WTC11 (cell line): Measurements from ENCODE around the gene NAA20. TPM values are rescaled to one million over a fixed set of nuclear protein-coding genes. Genes with fewer than 3 reads are reported as not detected.

Source experiments
- ESRRA ChIP-seq: sonication (generic); formaldehyde crosslinking; IDR thresholded peaks from 2 replicates; pipeline ENCODE4 v1.8.1; 2022; ENCODE audit warnings: mild to moderate bottlenecking, missing genetic modification reagents, borderline replicate concordance
- ETV6 ChIP-seq: sonication (generic); formaldehyde crosslinking; IDR thresholded peaks from 2 replicates; pipeline ENCODE4 v1.8.1; 2022; ENCODE audit warnings: mild to moderate bottlenecking, missing genetic modification reagents
- FOXK1 ChIP-seq: sonication (generic); formaldehyde crosslinking; IDR thresholded peaks from 2 replicates; pipeline ENCODE4 v1.8.0; 2022; ENCODE audit warnings: mild to moderate bottlenecking, moderate library complexity, missing genetic modification reagents
- FOXP1 ChIP-seq: sonication (generic); formaldehyde crosslinking; IDR thresholded peaks from 2 replicates; pipeline ENCODE4 v1.8.0; 2022; ENCODE audit warnings: missing genetic modification reagents, mild to moderate bottlenecking, moderate library complexity, borderline replicate concordance
- JAZF1 ChIP-seq: fragments of 250-450 bp; sonication (Bioruptor Pico); IDR thresholded peaks from 2 replicates; pipeline ENCODE4 v1.9.0; 2021; ENCODE audit warnings: moderate library complexity, mild to moderate bottlenecking, inconsistent platforms
- MXD4 ChIP-seq: fragments of 250-450 bp; sonication (Bioruptor Pico); IDR thresholded peaks from 2 replicates; pipeline ENCODE4 v1.8.0; 2021; ENCODE audit warnings: mild to moderate bottlenecking, moderate library complexity, borderline replicate concordance
- MYBL2 ChIP-seq: sonication (generic); formaldehyde crosslinking; IDR thresholded peaks from 2 replicates; pipeline ENCODE4 v1.8.1; 2023; ENCODE audit warnings: mild to moderate bottlenecking, moderate library complexity, missing genetic modification reagents
- NFE2L1 ChIP-seq: sonication (generic); formaldehyde crosslinking; IDR thresholded peaks from 2 replicates; pipeline ENCODE4 v1.8.1; 2023; ENCODE audit warnings: missing genetic modification reagents
- NFYB ChIP-seq: sonication (generic); formaldehyde crosslinking; conservative IDR thresholded peaks from 2 replicates; pipeline ENCODE4 v1.8.0; 2022; ENCODE audit warnings: low read depth, missing genetic modification reagents
- RORB ChIP-seq: fragments of 250-450 bp; sonication (Bioruptor Pico); IDR thresholded peaks from 2 replicates; pipeline ENCODE4 v1.9.0; 2021; ENCODE audit warnings: mild to moderate bottlenecking
- SMAD3 ChIP-seq: sonication (generic); formaldehyde crosslinking; IDR thresholded peaks from 2 replicates; pipeline ENCODE4 v1.8.0; 2022; ENCODE audit warnings: missing genetic modification reagents, mild to moderate bottlenecking, borderline replicate concordance
- SOX15 ChIP-seq: fragments of 250-450 bp; sonication (Bioruptor Pico); IDR thresholded peaks from 2 replicates; pipeline ENCODE4 v1.9.0; 2021; ENCODE audit warnings: mild to moderate bottlenecking
- SP1 ChIP-seq: sonication (generic); formaldehyde crosslinking; conservative IDR thresholded peaks from 2 replicates; pipeline ENCODE4 v1.8.1; 2022; ENCODE audit warnings: missing genetic modification reagents
- TEAD4 ChIP-seq: sonication (generic); formaldehyde crosslinking; IDR thresholded peaks from 2 replicates; pipeline ENCODE4 v1.8.0; 2022; ENCODE audit warnings: mild to moderate bottlenecking, missing genetic modification reagents
- ZBTB21 ChIP-seq: sonication (generic); formaldehyde crosslinking; IDR thresholded peaks from 2 replicates; pipeline ENCODE4 v1.8.1; 2023; ENCODE audit warnings: mild to moderate bottlenecking, missing genetic modification reagents, borderline replicate concordance
- ZNF138 ChIP-seq: sonication (generic); formaldehyde crosslinking; conservative IDR thresholded peaks from 2 replicates; pipeline ENCODE4 v1.8.1; 2022; ENCODE audit warnings: mild to moderate bottlenecking, moderate library complexity, missing genetic modification reagents
- total RNA-seq: library from RNA; stranded (reverse); gene quantifications from 3 replicates; pipeline ENCODE4 v1.2.3, GENCODE V29; 2021
- TF ChIP-seq, protein P1 (sequence below): sonication (generic); formaldehyde crosslinking; IDR thresholded peaks from 2 replicates; pipeline ENCODE4 v1.8.1; 2023; ENCODE audit warnings: mild to moderate bottlenecking, missing genetic modification reagents
- TF ChIP-seq, protein P2 (sequence below): sonication (generic); formaldehyde crosslinking; IDR thresholded peaks from 2 replicates; pipeline ENCODE4 v1.8.1; 2023; ENCODE audit warnings: mild to moderate bottlenecking, moderate library complexity, missing genetic modification reagents
- TF ChIP-seq, protein P3 (sequence below): sonication (generic); formaldehyde crosslinking; IDR thresholded peaks from 2 replicates; pipeline ENCODE4 v1.8.1; 2022; ENCODE audit warnings: mild to moderate bottlenecking, moderate library complexity, missing genetic modification reagents
- TF ChIP-seq, protein P4 (sequence below): sonication (generic); formaldehyde crosslinking; IDR thresholded peaks from 2 replicates; pipeline ENCODE4 v1.8.1; 2023; ENCODE audit warnings: mild to moderate bottlenecking, missing genetic modification reagents, borderline replicate concordance
- TF ChIP-seq, protein P5 (sequence below): sonication (generic); formaldehyde crosslinking; IDR thresholded peaks from 2 replicates; pipeline ENCODE4 v1.8.0; 2023; ENCODE audit warnings: missing genetic modification reagents, mild to moderate bottlenecking, borderline replicate concordance
- TF ChIP-seq, protein P6 (sequence below): sonication (generic); formaldehyde crosslinking; IDR thresholded peaks from 2 replicates; pipeline ENCODE4 v1.8.1; 2022; ENCODE audit warnings: low read depth, missing genetic modification reagents, borderline replicate concordance
- TF ChIP-seq, protein P7 (sequence below): sonication (generic); formaldehyde crosslinking; IDR thresholded peaks from 2 replicates; pipeline ENCODE4 v1.8.1; 2022; ENCODE audit warnings: mild to moderate bottlenecking, missing genetic modification reagents, moderate library complexity, borderline replicate concordance

The NAA20 gene
- total RNA-seq, 1 experiment from 2014 or later: 34.0 TPM

DNA sequence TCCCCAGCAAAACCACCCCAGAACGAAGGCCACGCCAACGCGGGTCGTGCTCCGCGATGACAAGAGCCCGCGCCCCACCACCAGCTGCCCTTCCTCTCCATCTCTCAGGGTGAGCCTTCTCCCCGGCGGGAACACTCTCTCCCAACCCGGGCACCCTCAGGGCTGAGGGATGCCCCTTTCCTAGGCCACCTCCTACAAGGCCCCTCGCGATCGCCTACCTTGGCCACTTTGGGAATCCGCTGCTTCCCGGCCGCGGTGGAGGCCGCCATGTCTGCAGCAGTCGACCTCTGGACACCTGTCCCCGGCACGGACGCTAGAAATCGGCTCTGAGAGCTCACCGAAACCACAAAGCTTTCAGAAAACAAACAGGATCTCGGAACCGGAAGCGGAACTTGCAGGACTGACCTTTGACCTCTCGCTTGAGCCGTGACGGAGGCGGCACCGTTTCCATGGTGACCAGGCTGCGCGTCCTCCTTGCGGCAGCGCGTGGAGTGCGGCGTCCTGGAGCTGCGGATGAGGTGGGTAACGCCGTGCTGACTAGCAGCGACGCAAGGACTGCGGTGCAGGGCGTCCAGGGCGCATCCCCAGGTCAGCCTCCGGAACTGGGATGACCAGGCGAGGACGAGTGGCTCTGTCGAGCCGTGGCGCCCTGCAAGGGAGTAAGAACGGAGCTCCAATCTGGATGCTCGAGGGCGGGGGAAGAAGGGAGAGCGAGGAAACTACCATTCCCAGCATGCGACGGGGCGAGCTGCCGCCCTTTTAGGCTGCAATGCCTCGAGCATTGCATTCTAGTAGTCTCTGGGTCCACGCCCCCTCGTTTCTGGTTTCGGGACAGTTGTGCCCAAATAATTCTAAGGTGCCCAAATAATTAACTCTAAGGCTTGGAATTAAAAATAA lies 35.2 kb downstream of the NAA20 start, which contains the start of the genes CFAP61 and CRNKL1 (continued):
- TF ChIP-seq, protein P1, sequence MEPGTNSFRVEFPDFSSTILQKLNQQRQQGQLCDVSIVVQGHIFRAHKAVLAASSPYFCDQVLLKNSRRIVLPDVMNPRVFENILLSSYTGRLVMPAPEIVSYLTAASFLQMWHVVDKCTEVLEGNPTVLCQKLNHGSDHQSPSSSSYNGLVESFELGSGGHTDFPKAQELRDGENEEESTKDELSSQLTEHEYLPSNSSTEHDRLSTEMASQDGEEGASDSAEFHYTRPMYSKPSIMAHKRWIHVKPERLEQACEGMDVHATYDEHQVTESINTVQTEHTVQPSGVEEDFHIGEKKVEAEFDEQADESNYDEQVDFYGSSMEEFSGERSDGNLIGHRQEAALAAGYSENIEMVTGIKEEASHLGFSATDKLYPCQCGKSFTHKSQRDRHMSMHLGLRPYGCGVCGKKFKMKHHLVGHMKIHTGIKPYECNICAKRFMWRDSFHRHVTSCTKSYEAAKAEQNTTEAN (CRISPR knock-in tag): no peak
- TF ChIP-seq MXD4 (CRISPR knock-in tag) (no peak), JAZF1 (CRISPR knock-in tag) (no peak), MYBL2 (CRISPR knock-in tag) (no peak), ZNF138 (CRISPR knock-in tag) (no peak), RORB (CRISPR knock-in tag) (no peak), SMAD3 (CRISPR knock-in tag) (no peak), SP1 (CRISPR knock-in tag) (0 out of 2 replicates have a peak, but pooled peaks have one; percentile 26), NFYB (CRISPR knock-in tag) (no peak), FOXP1 (0 out of 2 replicates have a peak, but pooled peaks have one; percentile 16), SOX15 (CRISPR knock-in tag) (no peak), ESRRA (no peak), ETV6 (CRISPR knock-in tag) (0 out of 2 replicates have a peak, but pooled peaks have one; percentile 34), NFE2L1 (no peak), ZBTB21 (CRISPR knock-in tag) (peak; percentile 61; the same call in 1 of the 2 replicates), TEAD4 (CRISPR knock-in tag) (no peak), FOXK1 (CRISPR knock-in tag) (peak; percentile 88)
- TF ChIP-seq, protein P2, sequence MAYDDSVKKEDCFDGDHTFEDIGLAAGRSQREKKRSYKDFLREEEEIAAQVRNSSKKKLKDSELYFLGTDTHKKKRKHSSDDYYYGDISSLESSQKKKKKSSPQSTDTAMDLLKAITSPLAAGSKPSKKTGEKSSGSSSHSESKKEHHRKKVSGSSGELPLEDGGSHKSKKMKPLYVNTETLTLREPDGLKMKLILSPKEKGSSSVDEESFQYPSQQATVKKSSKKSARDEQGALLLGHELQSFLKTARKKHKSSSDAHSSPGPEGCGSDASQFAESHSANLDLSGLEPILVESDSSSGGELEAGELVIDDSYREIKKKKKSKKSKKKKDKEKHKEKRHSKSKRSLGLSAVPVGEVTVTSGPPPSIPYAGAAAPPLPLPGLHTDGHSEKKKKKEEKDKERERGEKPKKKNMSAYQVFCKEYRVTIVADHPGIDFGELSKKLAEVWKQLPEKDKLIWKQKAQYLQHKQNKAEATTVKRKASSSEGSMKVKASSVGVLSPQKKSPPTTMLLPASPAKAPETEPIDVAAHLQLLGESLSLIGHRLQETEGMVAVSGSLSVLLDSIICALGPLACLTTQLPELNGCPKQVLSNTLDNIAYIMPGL: no peak
- TF ChIP-seq, protein P3, sequence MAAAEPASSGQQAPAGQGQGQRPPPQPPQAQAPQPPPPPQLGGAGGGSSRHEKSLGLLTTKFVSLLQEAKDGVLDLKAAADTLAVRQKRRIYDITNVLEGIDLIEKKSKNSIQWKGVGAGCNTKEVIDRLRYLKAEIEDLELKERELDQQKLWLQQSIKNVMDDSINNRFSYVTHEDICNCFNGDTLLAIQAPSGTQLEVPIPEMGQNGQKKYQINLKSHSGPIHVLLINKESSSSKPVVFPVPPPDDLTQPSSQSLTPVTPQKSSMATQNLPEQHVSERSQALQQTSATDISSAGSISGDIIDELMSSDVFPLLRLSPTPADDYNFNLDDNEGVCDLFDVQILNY: no peak
- TF ChIP-seq, protein P4, sequence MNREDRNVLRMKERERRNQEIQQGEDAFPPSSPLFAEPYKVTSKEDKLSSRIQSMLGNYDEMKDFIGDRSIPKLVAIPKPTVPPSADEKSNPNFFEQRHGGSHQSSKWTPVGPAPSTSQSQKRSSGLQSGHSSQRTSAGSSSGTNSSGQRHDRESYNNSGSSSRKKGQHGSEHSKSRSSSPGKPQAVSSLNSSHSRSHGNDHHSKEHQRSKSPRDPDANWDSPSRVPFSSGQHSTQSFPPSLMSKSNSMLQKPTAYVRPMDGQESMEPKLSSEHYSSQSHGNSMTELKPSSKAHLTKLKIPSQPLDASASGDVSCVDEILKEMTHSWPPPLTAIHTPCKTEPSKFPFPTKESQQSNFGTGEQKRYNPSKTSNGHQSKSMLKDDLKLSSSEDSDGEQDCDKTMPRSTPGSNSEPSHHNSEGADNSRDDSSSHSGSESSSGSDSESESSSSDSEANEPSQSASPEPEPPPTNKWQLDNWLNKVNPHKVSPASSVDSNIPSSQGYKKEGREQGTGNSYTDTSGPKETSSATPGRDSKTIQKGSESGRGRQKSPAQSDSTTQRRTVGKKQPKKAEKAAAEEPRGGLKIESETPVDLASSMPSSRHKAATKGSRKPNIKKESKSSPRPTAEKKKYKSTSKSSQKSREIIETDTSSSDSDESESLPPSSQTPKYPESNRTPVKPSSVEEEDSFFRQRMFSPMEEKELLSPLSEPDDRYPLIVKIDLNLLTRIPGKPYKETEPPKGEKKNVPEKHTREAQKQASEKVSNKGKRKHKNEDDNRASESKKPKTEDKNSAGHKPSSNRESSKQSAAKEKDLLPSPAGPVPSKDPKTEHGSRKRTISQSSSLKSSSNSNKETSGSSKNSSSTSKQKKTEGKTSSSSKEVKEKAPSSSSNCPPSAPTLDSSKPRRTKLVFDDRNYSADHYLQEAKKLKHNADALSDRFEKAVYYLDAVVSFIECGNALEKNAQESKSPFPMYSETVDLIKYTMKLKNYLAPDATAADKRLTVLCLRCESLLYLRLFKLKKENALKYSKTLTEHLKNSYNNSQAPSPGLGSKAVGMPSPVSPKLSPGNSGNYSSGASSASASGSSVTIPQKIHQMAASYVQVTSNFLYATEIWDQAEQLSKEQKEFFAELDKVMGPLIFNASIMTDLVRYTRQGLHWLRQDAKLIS (CRISPR knock-in tag): no peak
- TF ChIP-seq, protein P5, sequence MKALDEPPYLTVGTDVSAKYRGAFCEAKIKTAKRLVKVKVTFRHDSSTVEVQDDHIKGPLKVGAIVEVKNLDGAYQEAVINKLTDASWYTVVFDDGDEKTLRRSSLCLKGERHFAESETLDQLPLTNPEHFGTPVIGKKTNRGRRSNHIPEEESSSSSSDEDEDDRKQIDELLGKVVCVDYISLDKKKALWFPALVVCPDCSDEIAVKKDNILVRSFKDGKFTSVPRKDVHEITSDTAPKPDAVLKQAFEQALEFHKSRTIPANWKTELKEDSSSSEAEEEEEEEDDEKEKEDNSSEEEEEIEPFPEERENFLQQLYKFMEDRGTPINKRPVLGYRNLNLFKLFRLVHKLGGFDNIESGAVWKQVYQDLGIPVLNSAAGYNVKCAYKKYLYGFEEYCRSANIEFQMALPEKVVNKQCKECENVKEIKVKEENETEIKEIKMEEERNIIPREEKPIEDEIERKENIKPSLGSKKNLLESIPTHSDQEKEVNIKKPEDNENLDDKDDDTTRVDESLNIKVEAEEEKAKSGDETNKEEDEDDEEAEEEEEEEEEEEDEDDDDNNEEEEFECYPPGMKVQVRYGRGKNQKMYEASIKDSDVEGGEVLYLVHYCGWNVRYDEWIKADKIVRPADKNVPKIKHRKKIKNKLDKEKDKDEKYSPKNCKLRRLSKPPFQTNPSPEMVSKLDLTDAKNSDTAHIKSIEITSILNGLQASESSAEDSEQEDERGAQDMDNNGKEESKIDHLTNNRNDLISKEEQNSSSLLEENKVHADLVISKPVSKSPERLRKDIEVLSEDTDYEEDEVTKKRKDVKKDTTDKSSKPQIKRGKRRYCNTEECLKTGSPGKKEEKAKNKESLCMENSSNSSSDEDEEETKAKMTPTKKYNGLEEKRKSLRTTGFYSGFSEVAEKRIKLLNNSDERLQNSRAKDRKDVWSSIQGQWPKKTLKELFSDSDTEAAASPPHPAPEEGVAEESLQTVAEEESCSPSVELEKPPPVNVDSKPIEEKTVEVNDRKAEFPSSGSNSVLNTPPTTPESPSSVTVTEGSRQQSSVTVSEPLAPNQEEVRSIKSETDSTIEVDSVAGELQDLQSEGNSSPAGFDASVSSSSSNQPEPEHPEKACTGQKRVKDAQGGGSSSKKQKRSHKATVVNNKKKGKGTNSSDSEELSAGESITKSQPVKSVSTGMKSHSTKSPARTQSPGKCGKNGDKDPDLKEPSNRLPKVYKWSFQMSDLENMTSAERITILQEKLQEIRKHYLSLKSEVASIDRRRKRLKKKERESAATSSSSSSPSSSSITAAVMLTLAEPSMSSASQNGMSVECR (CRISPR knock-in tag): peak; percentile 96; the same call in 1 of the 2 replicates
- TF ChIP-seq, protein P6, sequence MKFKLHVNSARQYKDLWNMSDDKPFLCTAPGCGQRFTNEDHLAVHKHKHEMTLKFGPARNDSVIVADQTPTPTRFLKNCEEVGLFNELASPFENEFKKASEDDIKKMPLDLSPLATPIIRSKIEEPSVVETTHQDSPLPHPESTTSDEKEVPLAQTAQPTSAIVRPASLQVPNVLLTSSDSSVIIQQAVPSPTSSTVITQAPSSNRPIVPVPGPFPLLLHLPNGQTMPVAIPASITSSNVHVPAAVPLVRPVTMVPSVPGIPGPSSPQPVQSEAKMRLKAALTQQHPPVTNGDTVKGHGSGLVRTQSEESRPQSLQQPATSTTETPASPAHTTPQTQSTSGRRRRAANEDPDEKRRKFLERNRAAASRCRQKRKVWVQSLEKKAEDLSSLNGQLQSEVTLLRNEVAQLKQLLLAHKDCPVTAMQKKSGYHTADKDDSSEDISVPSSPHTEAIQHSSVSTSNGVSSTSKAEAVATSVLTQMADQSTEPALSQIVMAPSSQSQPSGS: no peak
- TF ChIP-seq, protein P7, sequence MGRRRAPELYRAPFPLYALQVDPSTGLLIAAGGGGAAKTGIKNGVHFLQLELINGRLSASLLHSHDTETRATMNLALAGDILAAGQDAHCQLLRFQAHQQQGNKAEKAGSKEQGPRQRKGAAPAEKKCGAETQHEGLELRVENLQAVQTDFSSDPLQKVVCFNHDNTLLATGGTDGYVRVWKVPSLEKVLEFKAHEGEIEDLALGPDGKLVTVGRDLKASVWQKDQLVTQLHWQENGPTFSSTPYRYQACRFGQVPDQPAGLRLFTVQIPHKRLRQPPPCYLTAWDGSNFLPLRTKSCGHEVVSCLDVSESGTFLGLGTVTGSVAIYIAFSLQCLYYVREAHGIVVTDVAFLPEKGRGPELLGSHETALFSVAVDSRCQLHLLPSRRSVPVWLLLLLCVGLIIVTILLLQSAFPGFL (CRISPR knock-in tag): peak; percentile 59; the same call in 1 of the 2 replicates
